Colonic mucosa (tissue), 4 donors: ENCODE data around the gene DEFB123. TPM values are rescaled to one million over a fixed set of nuclear protein-coding genes. Genes with fewer than 3 reads are reported as not detected.

Source experiments
- DNase-seq: peaks from one replicate; pipeline ENCODE4 v3.0.0-alpha.2; 2020
- H3K27ac ChIP-seq: fragments of 200-600 bp; one replicate; pipeline ENCODE4 v1.8.0; 2021
- H3K27me3 ChIP-seq: fragments of 200-600 bp; one replicate; pipeline ENCODE4 v1.8.0; 2021
- H3K36me3 ChIP-seq: fragments of 200-600 bp; one replicate; pipeline ENCODE4 v1.8.0; 2021
- H3K4me1 ChIP-seq: fragments of 200-600 bp; one replicate; pipeline ENCODE4 v1.8.0; 2021; ENCODE audit warnings: mild to moderate bottlenecking
- H3K4me3 ChIP-seq: fragments of 200-600 bp; one replicate; pipeline ENCODE4 v1.8.0; 2021
- H3K9ac ChIP-seq, 2 donors: one replicate each; pipeline ENCODE4 v1.7.0; 2013; ENCODE audit warnings: control low read depth in 2 of 2, low read depth in 2 of 2, low read length in 2 of 2
- H3K9me3 ChIP-seq: fragments of 200-600 bp; one replicate; pipeline ENCODE4 v1.8.0; 2021
- CTCF ChIP-seq: fragments of 200-600 bp; IDR thresholded peaks from one replicate; pipeline ENCODE4 v1.8.0; 2022; ENCODE audit warnings: antibody characterized with exemption, mild to moderate bottlenecking
- intact Hi-C: fragments of 100-400 bp; cut with DNase I; formaldehyde crosslinking; loops from one replicate; pipeline ENCODE4 v1.14.1; 2022
- total RNA-seq, 2 donors: library from RNA; stranded (reverse); fragmentation: NEBNext Ultra II Directional in 1 of 2; extraction: Animal tissue kit (Norgen Biotek cat#: 25700) in 1 of 2; gene quantifications; one replicate each; pipeline ENCODE4 v1.2.1, GENCODE V29; 2021
- donor health status: healthy.
- donor health status: DM: no; HTN: no; CAD: no.
- donor health status: DM: no; HTN: no; CAD: no.

The DEFB123 gene
- total RNA-seq, 2 donors from 2014 or later: not detected

DNA sequence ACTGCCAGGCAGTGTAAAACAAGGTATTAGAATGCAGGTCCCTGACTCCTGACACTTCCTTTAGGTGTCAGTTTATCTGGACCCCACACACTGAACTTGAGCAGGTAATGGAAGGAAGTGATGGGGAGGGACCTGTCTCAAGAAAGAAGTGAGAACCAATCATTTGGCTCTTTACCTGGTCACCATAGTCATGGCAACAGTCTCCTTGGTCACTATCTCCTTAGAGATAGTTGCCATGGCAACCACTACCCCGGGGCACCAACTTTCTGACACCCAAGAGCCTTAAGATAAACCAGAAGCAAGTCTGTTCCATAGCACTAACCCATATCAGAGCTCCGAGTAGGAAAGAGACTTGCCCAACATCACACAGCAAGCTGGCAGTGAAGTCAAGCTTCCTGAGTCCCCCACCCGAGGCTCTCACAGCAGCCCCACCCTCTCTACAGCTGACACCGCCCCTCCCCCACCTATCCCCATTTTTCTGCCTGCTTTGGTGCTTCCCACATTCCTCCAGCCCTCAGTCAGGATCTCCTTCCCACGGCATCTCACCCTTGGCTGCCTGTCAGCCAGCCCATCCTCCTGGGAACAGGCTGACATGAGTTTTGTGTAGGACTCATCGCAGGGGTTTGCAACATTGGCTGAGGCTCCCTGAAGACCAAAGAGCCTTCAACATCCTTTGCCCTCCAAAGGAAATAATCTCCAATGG is 57.6 kb downstream of the DEFB123 start:
- H3K4me1 ChIP-seq: no peaks in the 10 kb centered on the region
- no peaks in the 10 kb centered on the region for H3K27me3 ChIP-seq
- H3K9ac ChIP-seq: no peak overlapping the region
- no peak overlapping the region for H3K4me3 ChIP-seq
- no peak for TF ChIP-seq CTCF
- intact Hi-C loops: no loop called here
- DNase-seq: no peak
- H3K9me3 ChIP-seq: no peaks in the 10 kb centered on the region
- no peak overlapping the region for H3K27ac ChIP-seq
- H3K36me3 ChIP-seq: no peaks in the 10 kb centered on the region

Other genes starting within 250 kb of the DEFB123 start
- gene DEFB115, start 183.0 kb upstream of the DEFB123 start, total RNA-seq: not detected
- gene DEFB116, start 132.0 kb upstream of the DEFB123 start, total RNA-seq: not detected
- gene DEFB118, start 72.0 kb upstream of the DEFB123 start, total RNA-seq: not detected
- gene DEFB119, start 50.0 kb upstream of the DEFB123 start, total RNA-seq: not detected
- not detected for gene DEFB121, start 34.4 kb upstream of the DEFB123 start, total RNA-seq
- gene DEFB124, start 34.5 kb downstream of the DEFB123 start, total RNA-seq: not detected
- under 1 TPM; 0.32 to 0.44 TPM for gene REM1, start 34.7 kb downstream of the DEFB123 start, total RNA-seq
- gene HM13, start 73.8 kb downstream of the DEFB123 start, total RNA-seq: 100 to 1,000 TPM; 107 to 179 TPM
- gene ID1, start 164.7 kb downstream of the DEFB123 start, total RNA-seq: 100 to 1,000 TPM; 134 to 179 TPM
- under 1 TPM in 1 of 2 donors, not detected in 1; 0.52 TPM for gene COX4I2, start 197.3 kb downstream of the DEFB123 start, total RNA-seq